NCI-H2171 (cell line): ENCODE results near the gene LRRC56.
A peak's percentile ranks its signal among the peaks of the same experiment; 100 is the strongest.
"Not testable (repeated sequence)": the region's sequence is repeated elsewhere in the genome, so short reads cannot be mapped to it uniquely, and the experiment has no call there.

Experiments
- DNase-seq: peaks from one replicate; lab custom pipeline; 2025; lab: John Stamatoyannopoulos, UW

Gene LRRC56

DNA sequence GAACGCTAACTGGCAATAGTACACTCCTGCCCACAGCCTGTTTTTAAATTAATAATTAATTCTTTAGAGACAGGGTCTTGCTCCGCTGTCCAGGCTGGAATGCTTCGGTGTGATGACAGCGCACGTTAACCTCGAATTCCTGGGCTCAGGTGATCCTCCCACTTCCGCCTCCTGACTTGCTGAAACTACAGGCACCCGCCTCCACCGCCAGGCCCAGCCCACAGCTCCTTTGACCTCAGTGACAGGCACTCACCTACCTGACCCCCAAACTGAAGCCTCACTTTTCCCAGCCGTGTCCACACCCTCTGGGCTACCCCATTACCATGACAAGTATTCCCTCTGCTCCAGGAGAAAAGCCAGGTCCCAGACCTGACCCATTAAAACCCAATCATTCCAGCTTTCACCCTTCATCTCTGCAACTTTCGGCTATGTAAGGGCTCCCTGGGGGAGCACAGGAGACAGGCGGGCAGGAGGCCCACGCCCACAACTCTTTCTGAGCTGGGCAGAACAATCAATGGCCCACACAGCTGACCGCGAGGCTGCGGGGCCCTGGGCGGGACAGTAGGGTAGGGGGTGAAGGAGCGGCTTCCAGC is 22.5 kb downstream of the LRRC56 start:
- DNase-seq, result no peak

DNA sequence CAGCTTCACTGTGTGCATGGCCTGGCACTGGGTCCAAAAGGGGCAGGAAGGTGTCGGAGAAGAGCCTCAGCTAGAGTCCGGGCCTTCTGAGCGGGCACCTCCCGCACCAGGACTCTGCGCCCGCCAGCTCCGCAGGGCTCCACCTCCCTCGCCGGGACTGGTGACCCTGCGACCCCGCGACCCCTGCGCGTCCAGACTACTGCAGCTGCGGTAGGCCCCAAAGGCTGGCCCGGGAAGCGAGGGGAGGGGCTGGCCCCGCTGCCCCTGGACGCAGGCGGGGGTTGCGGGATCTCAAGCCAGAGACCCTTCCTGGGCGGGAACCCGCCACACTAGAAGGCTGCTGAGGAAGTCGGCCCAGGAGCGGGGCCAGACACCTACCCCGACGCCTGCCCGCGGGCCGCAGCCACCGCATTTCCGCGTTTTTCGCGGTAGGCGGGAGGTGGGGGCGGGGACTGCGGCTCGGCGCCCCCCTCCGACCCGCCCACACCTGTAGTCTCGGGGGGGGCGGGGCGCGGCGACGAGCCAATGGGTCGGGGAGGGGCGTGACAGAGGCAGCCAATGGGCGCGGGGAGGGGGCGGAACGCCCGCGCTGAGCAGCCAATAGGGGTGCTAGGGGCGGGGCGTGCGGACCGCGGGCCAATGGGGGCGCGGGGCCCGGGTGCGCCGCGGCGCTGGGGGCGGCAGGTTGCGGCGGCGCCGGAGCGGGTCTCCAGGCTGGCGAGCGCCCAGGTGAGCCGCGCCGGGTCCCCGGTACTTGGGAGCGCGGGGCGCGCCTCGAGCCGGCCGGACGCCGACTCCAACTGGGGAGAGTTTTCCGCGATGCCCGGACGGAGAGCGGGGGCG is 23.2 kb downstream of the LRRC56 start, which contains the start of the genes LMNTD2 and RASSF7:
Gene LMNTD2 (minus strand): TSS at position 434 of the 843 bp plus-strand sequence. CDS start 22 bp downstream, at position 412.
Gene RASSF7 (plus strand): TSS at position 666 of the 843 bp plus-strand sequence. CDS start 799 bp downstream, outside the sequence.
- DNase-seq, result peak; percentile 80

DNA sequence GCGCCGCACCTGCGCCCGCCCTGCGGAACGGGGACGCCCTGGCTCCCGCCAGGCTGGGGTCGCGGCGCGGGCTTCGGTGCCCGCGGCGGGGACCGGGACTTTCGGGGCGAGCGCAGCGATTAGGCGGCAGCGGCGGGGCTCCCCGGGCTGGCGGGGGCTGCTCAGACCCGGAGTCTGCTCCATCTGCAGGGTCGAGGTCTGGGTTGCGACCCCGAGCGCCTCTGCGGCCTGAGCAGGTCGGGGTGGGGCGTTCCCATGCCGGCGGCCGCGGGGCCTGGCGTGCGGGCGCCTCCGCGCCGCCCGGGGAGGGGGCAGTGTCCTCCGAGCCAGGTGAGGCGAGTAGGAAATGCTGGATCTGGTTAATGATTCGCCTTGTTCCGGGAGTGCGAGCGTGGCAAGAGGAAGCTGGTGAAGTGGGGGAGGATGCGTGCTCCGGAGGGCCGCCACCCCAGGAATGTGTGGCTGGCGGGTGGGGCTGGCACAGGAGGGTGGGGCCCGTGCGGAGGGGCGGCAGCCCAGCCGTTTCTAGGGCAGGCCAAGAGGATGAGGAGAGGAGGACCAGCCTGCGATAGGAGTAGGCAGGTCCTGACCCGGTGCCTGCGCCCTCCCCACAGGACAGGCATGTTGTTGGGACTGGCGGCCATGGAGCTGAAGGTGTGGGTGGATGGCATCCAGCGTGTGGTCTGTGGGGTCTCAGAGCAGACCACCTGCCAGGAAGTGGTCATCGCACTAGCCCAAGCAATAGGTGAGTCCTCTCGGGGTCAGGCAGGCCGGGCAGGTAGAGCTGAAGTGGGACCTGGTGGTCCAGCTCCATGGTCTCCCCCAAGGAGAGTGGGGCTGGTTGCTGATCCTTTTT is 24.0 kb downstream of the LRRC56 start:
- no peak for DNase-seq

DNA sequence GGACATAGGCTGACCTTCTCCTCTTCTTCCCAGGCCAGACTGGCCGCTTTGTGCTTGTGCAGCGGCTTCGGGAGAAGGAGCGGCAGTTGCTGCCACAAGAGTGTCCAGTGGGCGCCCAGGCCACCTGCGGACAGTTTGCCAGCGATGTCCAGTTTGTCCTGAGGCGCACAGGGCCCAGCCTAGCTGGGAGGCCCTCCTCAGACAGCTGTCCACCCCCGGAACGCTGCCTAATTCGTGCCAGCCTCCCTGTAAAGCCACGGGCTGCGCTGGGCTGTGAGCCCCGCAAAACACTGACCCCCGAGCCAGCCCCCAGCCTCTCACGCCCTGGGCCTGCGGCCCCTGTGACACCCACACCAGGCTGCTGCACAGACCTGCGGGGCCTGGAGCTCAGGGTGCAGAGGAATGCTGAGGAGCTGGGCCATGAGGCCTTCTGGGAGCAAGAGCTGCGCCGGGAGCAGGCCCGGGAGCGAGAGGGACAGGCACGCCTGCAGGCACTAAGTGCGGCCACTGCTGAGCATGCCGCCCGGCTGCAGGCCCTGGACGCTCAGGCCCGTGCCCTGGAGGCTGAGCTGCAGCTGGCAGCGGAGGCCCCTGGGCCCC is 24.8 kb downstream of the LRRC56 start:
- no peak for DNase-seq

DNA sequence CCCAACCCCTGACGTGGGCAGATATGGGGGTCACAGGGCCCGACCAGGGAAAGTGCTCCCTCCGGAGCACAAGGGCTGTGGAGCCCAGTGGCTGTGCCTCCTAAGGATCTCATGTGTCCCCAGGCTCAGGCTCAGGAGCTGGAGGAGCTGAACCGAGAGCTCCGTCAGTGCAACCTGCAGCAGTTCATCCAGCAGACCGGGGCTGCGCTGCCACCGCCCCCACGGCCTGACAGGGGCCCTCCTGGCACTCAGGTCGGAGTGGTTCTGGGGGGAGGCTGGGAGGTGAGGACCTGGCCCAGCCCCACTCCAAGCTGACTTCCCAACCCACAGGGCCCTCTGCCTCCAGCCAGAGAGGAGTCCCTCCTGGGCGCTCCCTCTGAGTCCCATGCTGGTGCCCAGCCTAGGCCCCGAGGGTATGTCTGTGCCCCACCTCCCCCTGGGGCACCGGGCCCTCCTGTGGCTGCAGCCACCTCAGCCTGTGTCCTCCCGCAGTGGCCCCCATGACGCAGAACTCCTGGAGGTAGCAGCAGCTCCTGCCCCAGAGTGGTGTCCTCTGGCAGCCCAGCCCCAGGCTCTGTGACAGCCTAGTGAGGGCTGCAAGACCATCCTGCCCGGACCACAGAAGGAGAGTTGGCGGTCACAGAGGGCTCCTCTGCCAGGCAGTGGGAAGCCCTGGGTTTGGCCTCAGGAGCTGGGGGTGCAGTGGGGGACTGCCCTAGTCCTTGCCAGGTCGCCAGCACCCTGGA is 25.9 kb downstream of the LRRC56 start:
- DNase-seq, result no peak

DNA sequence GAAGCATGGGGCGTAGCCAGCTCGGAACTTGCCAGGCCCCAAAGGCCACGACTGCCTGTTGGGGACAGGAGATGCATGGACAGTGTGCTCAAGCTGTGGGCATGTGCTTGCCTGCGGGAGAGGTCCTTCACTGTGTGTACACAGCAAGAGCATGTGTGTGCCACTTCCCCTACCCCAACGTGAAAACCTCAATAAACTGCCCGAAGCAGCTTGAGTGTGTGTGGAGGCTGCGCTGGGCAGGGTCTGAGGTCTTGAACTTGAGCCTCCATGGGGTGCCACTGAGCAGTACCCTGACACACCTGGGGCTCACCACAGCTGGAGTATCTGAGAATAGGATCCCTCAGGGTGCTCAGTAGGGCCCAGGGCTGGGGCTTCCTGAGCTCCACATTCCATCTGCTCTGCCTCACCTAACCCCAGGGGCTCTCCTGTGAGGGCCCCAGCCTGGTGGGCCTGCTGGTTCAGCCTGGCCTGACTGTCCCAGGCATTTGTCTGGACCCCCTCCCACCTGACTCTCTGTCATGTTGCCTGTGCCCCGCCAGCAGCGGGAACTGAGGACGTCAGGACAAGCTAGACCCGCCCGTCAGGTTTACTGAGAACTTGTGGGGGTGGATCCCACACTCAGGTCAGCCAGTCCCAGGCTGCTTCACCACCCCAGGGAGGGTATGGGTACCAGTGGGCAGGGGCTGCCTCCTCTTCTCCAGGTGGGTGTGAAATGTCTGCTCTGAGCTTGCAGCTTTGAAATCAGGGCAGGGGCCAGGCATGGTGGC is 26.7 kb downstream of the LRRC56 start:
- DNase-seq, result no peak

GRCh38 chr11:565921-566509 is 28.7 kb downstream of the LRRC56 start:
- DNase-seq, result no peak

DNA sequence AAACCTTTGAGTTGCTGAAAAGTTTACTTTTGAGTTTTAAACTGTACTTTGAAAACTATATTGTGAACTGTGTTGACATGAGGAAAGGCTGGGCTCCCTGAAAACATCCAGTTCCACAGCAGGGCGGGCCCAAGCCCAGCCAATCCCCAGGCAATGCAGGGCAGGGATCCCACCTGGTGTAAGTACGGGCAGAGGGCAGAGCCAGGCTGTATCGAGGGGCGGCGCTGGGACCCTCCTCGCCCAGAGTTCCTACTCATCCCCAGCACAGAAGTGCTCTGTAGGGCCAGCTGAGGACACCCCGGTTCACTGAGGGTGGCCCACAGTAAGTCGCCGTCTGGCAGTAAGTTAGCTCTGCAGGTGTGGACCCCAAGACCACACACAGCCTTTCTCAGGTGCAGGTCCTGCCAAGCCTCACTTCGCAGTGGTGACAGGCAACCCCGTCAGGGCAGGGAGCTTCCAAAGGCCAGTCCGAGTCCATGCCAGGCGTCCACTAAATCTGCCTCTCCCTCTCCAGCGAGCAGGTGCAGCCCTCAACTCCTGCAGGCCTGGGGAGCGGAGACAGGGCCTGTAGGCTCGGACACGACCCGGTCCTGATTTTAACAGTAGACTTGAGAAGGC is 29.8 kb downstream of the LRRC56 start:
- no peak for DNase-seq

DNA sequence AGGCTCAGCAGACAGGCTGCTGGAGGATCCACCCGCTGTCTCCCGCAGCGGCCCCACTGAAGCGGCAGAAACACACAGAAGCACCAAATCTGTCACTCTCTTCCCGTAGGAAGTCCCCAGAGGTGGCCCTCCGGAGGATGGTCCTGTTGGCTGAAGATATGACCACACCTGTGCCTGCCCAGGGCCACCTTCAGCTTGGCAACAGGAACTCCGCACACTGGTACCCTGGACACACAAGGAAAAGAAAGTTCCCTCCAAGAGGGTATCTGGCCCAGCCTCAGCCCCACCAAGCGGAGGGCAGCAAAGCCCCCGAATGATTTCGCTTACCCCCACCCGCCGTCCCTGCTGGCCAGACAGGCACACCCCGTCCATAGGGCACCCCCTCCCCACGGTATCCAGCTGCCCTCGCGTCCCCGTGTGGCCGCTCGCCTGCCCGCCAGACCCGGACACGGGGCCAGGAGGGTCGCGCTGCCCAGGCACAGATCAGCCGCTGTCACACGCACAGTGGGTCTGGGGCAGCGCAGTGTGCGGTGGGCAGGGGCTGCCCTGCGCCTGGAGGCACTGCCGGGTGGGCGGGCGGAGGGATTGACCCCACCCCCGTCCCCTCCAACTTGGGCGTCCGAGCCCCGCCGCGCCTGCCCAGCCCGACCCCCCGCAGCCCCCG is 30.4 kb downstream of the LRRC56 start:
- DNase-seq, result no peak

- peak; percentile 82 for DNase-seq
Measured at GRCh38 chr11:568306-569157, 31.2 kb downstream of the LRRC56 start.

DNA sequence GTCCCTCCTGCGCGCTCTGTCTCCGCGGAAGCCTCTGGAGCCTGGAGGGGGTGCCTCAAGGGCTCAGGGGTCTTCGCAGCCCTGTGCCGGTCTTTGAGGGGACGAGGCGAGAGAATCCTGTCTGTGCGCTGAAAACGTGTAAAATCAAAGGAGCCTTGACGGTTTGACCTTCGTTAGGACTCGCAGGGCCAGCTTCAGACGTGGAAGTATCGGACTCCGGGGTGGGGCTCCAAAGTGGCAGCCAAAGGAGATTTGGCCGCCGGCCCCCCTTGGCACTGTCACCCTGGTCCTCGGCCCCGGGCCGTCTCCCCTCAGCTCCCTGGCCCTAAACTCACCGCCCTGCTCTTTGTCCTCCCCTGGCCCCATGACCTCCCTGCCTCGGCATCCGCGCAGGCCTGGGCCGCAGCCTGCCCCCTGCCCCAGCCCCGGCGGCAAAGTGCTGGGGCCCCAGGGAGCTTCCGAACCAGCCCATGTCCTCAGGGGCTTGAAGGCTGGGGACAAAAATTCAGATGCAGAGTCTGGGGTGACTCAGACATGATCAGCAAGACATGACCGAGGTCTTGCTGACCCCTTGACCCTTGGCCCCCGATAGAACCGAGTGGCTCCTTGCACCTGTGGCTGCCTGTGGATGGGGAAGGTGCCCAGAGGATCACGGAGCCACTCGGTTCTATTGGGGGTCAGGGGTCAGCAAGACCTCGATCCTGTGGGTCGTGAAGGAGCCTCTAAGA is 32.0 kb downstream of the LRRC56 start:
- DNase-seq, result no peak

DNA sequence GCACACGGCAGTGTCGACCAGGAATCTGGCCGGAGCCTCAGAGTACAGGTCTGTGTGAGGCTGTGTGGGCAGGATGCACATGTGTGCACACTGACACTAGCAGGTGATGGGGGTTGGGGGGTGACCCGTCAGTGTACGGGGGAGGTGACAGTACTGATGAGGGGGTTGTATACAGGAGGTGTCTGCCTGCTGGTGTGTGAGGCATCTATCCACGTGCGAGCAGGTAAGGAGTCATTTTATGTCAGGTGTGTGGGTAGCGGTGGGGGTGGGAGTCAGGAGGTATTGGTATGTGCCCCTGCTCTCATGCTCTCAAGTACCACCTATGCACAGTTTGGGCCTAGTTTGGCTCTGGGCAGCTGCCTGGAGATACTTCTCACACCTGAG is 34.5 kb downstream of the LRRC56 start:
- DNase-seq, result no peak

DNA sequence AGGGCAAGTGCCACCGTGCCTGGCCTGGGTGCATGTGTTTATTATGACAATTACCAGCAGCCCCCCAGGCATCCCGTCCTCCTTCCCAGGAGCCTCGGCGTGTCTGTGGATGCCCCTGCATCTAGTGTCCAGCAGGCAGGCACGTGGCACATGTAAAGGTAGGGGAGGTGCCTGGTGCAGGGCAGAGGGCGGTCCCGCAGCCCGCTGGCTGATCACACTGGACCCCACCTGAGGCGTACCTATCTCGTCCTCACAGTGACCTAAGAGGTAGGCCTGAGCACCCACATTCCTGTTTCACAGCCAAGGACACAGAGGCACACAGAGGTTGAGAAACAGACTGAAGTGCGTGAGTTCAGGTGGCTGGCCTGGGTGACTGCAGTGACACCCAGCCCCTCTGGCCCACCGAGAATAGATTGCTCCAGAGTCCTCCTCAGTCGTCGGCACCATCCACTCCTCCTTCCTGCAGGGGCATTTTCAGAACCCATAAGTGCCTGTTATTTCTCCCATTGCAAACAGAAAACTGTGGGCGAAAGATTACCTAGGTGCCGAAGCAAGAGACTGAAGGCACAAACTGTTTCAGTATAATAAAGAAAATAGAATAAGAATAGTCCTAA is 35.9 kb downstream of the LRRC56 start:
- DNase-seq, result no peak

DNA sequence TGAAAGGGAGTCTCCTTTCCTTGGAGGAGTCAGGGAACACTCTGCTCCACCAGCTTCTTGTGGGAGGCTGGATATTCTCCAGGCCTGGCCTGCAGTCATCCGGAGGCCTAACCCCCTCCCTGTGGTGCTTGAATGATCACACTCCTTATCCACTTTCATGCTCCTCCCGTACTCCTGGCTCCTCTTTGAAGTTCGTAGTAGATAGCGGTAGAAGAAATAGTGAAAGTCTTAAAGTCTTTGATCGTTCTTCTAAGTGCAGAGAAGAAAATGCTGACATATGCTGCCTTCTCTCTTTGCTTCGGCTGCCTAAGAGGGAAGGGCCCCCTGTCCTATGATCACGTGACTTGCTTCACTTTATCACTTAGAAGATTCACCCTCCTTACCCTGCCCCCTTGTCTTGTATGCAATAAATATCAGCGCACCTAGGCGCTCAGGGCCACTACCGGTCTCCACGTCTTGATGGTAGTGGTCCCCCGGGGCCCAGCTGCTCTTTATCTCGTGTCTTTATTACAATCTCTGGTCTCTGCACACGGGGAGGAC is 36.8 kb downstream of the LRRC56 start:
- not testable (repeated sequence) for DNase-seq

DNA sequence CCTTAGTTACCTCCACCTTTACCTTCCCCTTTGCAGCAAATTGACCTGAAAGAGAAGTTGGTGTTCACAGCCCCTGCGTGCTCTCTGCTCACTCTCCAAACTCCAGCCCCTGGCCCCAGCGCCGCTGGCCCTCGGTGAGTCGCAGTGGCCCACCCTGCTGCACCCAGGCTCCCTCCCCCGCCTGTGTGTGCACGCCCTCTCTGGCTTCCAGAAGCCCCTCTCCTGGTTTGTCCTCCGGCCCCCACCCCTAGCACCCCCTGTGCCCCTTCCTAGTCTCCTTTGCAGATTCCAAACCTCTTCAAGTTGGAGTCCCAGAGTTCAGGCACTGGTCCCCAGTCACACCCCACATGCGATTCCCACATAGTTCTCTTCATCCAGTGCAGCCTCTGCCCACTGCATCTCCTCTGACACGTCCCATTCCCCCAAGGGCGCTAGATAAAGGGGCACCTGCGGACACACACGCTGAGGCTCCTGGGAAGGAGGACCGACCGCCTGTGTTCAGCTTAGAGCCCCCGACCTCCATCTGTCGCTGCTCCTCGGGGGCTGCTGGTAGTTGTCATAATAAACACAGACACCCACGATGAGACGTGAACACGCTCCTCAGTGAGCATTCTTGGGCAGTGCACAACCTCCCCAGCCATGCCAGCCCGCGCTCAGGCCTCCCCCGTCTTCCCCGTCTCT is 37.4 kb downstream of the LRRC56 start:
- DNase-seq, result no peak

DNA sequence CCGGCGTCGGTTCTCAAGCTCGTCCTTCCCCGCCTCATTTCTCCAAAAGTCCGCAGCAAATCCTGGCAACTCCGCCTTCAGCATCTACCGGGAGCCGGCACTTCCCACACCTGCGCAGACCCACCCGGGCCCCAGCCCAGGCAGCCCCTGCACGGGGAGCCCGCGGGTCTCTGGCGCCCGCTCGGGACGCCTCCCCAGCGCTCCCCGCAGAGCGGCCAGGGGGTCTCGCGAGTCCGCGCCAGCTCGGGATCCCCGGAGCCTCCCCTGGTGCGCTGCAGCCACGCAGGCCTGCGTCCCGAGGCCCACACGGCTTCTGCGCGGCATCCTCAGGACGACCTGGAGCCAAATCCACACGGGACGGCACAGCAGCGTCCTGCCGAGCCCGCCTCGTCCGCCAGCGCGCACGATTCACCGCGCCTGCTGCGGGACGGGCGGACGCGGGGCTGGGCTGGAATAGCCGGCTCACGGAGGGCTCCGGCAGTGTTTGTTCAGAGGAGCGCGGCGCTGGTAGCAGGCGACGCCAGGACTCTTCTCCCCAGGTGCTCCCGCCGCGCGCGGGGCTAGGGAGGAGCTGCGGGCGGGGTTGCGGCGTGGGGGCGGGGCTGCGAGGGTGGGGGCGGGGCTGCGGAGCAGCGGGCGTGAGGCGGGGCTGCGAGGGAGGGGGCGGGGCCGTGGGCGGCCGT is 38.1 kb downstream of the LRRC56 start:
- DNase-seq, result peak; percentile 79
